Fibroblast of gingiva (primary cell): ENCODE results near the gene TMEM239.
"Not testable (repeated sequence)": the region's sequence is repeated elsewhere in the genome, so short reads cannot be mapped to it uniquely, and the experiment has no call there.

ENCODE experiments used
- DNase-seq: peaks from one replicate; pipeline ENCODE4 v3.0.0-alpha.2; 2011; ENCODE audit warnings: low read depth

Gene TMEM239

GRCh38 chr20:2799688-2800520 lies 16.3 kb upstream of the TMEM239 start:
- DNase-seq: no peak

GRCh38 chr20:2800521-2801285 lies 15.5 kb upstream of the TMEM239 start, which contains the start of gene CPXM1:
Gene CPXM1, minus strand, starts transcription at chr20:2800627. Its CDS starts 55 bp downstream, at chr20:2800572.
- DNase-seq: no peak

GRCh38 chr20:2801286-2801728 lies 14.9 kb upstream of the TMEM239 start:
- DNase-seq: no peak

DNA sequence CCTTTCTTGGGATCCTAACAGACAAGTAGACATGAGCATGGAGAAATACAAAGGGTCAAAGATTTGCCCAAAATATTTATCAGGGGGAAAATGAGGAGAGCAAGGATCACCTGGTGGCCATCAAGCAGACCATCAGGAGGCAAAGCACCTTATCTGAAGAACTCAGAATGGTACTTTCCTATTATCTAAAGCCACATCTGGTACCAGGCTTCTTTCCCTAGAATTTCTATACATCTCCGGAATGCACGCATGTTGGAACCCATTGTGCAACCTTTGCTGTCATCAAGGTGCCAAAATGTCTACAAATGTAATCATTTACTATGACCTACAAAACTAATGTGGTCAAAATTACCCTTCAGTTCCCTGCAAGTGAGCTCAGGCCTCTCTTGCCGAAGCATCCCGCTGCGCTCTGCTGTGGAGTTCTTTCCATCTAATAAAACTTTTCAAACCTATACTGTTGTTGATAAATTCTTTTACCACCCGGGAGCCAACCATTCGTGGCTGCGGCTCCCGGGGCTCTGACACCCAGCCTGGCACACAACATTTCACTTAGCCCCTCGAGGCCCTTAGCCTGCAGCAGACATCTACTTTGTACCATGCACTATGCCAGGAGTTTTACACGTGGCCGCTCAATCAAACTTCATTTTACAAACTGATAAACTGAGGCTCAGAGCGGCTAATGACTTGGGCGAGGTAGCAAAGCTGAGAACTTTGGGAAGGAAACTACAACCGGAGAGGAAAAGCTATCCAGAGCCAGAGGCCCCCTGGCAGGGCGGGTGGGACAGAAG lies 11.9 kb upstream of the TMEM239 start:
- no peak for DNase-seq

GRCh38 chr20:2804852-2805688 lies 11.1 kb upstream of the TMEM239 start:
- no peak for DNase-seq

GRCh38 chr20:2805689-2806350 lies 10.3 kb upstream of the TMEM239 start:
- DNase-seq: no peak

GRCh38 chr20:2806351-2806701 lies 9.8 kb upstream of the TMEM239 start:
- no peak for DNase-seq

- no peak for DNase-seq
These were observed 9.1 kb upstream of the TMEM239 start for GRCh38 chr20:2807019-2807418.

DNA sequence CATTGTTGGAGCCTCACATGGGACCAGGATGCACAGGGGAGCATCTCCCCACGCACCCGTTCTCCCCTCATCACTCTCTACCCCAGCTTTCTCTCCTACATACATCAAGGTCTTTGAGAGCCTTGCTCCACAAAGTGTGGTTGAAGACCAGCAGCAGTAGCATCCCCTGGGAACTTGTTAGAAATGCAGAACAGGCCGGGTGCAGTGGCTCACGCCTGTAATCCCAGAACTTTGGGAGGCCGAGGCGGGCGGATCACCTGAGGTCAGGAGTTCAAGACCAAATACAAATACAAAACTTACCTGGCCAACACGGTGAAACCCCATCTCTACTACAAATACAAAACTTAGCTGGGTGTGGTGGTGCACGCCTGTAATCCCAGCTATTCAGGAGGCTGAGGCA lies 8.2 kb upstream of the TMEM239 start:
- not testable (repeated sequence) for DNase-seq

DNA sequence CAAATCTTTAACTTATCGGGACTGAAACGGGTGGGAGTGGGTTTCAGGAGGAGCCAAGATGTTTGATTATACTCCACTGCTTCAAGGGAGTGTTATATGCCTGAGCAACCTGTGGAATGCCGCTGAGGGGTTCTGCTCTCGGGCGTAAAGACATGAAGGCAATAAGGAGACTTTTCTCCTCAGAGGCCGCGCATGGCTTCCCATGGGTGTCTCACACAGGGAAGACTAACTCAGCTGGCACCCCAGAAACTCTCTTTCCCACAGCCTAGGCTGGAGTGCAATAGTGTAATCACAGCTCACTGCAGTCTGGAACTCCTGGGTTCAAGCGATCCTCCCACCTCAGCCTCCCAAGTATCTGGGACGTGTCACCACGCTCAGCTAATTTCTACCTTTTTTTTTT lies 6.5 kb upstream of the TMEM239 start:
- no peak for DNase-seq

- no peak for DNase-seq
These were observed 4.0 kb upstream of the TMEM239 start for GRCh38 chr20:2812189-2812588.

DNA sequence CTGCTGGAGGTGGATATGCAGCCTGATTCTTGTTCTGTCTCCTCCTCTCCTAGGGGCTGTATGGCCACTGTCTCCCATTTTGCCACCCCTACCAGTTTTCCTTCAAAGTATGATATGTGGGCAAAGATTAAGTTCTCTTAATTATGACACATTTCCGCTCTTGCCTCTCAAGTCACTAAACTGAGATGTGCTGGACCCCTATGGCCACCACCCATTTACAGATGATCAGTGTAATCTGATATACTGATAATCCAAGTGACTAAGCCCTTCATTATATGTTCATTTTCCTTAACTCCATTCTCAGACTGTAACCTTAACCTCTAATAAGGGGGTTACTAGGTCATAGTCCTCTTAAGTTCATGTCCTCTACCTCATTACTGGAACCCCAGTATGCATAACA lies 2.1 kb upstream of the TMEM239 start:
- DNase-seq: no peak

GRCh38 chr20:2814587-2815051 lies 1.5 kb upstream of the TMEM239 start, which contains the start of gene C20orf141:
Gene C20orf141, plus strand, starts transcription at chr20:2814987. Its CDS starts 198 bp downstream, at chr20:2815185.
- peak; percentile 99 for DNase-seq

- DNase-seq: no peak
These were observed 793 bp upstream of the TMEM239 start for GRCh38 chr20:2815242-2815900.

DNA sequence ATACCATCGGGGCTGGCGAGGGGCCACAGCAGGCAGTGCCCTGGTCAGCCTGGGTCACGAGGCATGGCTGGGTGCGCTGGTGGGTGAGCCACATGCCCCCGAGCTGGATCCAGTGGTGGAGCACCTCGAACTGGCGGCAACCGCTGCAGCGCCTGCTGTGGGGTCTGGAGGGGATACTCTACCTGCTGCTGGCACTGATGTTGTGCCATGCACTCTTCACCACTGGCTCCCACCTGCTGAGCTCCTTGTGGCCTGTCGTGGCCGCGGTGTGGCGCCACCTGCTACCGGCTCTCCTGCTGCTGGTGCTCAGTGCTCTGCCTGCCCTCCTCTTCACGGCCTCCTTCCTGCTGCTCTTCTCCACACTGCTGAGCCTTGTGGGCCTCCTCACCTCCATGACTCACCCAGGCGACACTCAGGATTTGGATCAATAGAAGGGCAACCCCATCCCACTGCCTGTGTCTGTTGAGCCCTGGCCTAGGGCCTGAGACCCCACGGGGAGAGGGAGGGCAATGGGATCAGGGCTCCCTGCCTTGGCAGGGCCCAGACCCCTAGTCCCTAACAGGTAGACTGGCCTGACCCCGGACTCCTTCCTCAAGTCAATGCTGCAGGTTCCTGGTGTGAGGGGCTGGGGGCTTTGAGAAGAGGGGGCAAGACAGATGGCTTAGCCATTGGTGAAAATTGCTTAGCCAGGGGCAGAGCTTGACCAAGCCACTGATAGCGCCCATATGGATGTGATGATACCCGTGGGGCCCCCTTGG lies 598 bp downstream of the TMEM239 start:
- no peak for DNase-seq

- no peak for DNase-seq
These were observed 1.2 kb downstream of the TMEM239 start for GRCh38 chr20:2817341-2817726.

DNA sequence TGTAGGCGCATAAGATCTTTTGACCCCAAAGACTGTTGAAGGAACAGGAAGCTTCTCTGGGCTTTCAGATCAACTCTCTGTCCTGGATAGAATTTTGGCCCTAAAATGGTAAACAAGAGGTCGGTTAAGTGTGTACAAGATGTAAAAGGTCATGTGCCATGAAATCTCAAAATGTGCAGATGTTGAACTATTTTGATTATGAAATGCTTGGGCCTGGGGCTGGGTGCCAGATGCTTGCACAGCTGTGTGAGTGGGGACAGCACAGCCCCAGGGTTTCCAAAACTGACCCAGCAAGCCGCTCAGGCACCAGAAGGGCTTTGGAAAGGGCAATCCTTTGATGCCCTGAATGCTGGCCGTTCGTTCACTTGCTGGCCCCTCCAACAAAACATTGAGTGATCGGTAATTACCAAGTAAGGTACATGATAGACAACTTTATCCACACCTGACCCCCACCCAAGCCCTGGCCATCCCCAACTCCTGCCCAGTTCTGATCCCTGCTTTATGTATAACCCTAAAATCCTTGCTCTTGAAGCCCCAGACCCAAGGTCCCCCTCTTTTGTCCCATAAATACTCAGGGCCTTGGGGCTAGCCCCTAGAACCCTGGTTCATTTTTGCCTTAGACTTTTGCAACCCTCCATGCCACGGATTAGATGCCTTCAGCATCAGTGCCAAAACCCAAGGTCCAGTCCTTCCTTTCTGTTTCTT lies 1.9 kb downstream of the TMEM239 start:
- peak; percentile 72 for DNase-seq

DNA sequence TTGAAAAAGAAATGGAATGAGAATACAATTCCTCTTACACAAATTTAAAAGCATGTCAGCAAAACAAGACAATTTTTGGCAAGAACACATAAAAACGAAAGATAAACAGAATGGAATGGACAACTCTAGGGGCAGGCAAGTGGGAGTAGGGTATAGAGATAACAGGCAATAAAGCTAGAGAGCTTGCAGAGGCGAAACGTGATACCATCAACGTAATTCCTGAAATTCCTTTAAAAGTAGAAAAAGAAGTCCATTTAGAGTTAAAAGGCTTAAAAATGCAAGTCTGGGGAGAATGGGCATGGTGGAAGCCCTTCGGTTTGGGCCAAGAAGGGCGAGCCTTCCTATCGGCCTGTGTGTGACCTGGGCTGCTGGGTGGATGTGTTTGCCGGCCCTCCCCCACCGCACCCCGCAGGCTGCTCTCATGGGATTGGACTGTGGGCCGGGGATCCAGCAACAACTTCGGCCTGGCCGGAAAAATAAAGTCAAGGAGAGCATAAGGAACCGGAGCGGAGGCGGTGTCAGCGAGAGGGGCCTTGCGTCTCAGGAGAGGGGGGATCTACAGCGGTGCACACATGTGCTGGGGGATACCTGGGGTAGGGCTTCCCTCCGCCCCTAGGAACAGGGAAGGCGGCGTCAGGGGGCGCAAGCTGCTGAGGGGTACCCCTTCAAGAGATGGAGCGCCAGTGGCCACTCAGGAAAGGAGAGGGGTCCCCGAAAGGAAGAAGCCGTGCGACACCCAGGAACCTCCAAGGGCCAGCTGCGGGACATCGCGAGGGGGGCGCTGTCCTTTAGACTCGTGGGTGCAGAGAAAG lies 4.1 kb downstream of the TMEM239 start:
- DNase-seq: peak; percentile 36
